Activated naive CD8-positive, alpha-beta T cell treated with anti-CD3 and anti-CD28 coated beads, Interleukin-2, amount 10 ng/mL, durations not matched to agents 7 days and 5 days (primary cell): ENCODE results near the gene CLDN11. TPM values are rescaled to one million over a fixed set of nuclear protein-coding genes. Genes with fewer than 3 reads are reported as not detected.

Source experiments
- microRNA-seq: library from miRNA; unstranded; fragments of <30 nt; microRNA quantifications from one replicate; pipeline ENCODE4 v1.2.0, GENCODE V29; 2022
- total RNA-seq, 2 experiments: library from RNA; stranded (reverse); gene quantifications; one replicate each; pipeline ENCODE4 v1.2.3, GENCODE V29; 2021

CLDN11 gene
- total RNA-seq, 2 experiments from 2014 or later = not detected

Small RNA genes within 50 kb of the gene (microRNA-seq; reads per million reads assigned to microRNA genes)
- not detected for gene MIR6828

Other genes starting within 250 kb of the CLDN11 start
- 100 to 1,000 TPM in 1 of 2 experiments, 10 to 100 TPM in 1; 94.9 to 105 TPM for gene PHC3, start 237.1 kb upstream of the CLDN11 start, total RNA-seq
- 10 to 100 TPM; 23.7 to 24.2 TPM for gene PRKCI, start 196.4 kb upstream of the CLDN11 start, total RNA-seq
- gene SKIL, start 61.2 kb upstream of the CLDN11 start, total RNA-seq = 10 to 100 TPM; 27.9 to 32.6 TPM
- not detected for gene SLC7A14, start 167.2 kb downstream of the CLDN11 start, total RNA-seq